ENCODE results near the gene CLEC2B.

The CLEC2B gene

GRCh38 chr12:9808504-9808903 is 60.6 kb downstream of the CLEC2B start:
- no peak for DNase-seq (ENCODE audit: low read depth)

GRCh38 chr12:9806714-9807113 is 62.4 kb downstream of the CLEC2B start:
- DNase-seq (ENCODE audit: low read depth) = no peak

DNA sequence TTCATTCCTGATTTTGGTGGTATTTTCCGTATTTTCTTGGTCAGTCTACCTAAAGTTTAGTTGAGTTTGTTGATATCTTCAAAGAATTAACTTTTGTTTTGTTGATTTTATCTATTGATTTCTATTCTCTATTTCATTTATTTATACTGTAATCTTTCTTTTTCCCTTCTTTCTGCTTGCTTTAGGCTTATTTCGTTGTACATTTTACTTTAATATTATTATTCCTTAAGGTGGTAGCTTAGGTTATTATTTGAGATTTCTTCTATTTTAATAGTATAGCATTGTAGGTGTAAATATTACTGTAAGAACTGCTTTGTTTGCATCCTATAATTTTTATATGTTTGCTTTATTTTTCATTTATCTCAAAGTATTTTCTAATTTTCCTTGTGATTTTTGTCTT is 63.3 kb downstream of the CLEC2B start:
- no peak for DNase-seq (ENCODE audit: low read depth)
